ELF-1 (cell line): ENCODE measurements around the gene SAV1.

Experiments used
- DNase-seq: peaks from one replicate; pipeline ENCODE4 v3.0.0-alpha.2; 2016; ENCODE audit warnings: low read depth, low spot score

SAV1 gene

DNA sequence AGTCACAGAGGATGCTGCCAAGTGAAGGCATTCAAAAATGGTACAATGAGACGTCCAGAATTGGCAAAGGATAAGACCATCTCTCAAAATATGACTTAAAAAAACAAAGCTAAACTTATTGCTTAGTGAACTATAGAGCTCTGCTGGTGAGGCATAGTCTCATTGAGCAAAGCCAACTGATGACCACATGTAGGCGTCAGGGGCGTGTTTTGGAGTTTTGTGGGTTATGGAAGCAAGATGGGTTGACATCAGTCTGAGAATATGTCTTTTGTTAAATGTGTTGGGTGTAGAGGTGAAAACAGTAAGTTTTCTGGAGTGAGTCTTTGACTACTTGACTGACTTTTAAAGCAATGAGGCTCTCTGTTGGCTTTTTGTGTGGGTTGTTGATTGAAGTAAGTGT, 60.9 kb downstream of the SAV1 start:
- DNase-seq: no peak

GRCh38 chr14:50606468-50606867, 61.6 kb downstream of the SAV1 start:
- DNase-seq: no peak

DNA sequence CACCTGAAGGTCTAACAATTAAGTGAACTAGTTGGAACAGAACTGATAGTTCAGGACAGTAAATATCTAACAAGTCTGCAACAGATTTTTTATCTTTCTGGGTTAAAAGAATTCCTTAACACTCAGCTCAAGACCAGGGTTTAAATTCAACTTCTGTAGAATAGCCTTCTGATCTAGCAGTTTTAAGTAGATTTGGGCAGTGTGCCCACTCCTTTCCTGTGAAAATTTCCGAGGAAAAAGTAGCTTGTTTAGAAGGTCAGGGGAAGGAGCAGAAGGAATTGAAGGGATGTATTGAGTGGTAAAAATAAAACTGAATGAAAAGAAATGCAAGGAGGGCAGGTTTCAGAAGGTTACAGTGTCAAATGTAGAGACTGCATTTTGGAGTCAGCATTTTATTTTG, 62.3 kb downstream of the SAV1 start:
- no peak for DNase-seq

DNA sequence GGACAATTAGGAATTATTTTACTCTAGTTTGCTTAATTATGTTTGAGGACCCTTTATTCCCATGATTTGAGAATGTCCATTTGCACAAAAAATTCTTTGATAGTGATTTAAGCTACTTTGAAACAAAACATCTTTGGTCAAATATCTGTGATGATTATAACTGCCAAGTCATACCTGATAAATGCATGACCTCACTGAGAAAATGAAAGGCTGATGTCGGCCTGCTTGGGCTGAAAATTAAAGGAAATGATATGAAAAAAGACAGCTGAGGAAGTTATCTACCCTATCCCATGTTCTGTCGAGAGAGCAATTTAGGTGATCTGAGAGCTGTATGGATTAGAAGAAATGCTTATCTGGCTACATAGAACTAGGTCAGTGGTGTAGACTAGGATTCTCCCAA, 64.5 kb downstream of the SAV1 start:
- DNase-seq: no peak

DNA sequence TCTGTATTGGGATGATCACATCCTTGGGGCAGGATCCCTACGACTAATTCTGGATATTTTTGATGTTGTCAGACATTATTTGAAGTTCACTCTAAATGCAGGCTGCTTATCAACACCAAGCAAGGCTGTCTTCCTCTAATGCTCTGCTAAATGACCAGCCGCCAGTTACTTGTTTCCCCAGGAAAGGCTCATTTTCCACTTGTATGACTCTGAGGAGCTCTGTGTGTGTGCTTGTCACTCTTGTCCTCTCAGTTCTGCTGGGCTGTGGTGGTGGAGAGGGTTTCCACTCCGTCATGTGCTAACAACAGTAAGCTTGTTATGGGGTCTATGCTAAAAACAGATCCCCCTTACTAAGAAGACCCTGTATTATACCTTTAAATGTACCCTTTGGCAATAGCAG, 66.1 kb downstream of the SAV1 start:
- no peak for DNase-seq

- no peak for DNase-seq
Measured at GRCh38 chr14:50601394-50601793, 66.7 kb downstream of the SAV1 start.

GRCh38 chr14:50600849-50601248, 67.3 kb downstream of the SAV1 start:
- peak; percentile 27 for DNase-seq

GRCh38 chr14:50599700-50600444, 68.2 kb downstream of the SAV1 start:
- peak; percentile 39 for DNase-seq

DNA sequence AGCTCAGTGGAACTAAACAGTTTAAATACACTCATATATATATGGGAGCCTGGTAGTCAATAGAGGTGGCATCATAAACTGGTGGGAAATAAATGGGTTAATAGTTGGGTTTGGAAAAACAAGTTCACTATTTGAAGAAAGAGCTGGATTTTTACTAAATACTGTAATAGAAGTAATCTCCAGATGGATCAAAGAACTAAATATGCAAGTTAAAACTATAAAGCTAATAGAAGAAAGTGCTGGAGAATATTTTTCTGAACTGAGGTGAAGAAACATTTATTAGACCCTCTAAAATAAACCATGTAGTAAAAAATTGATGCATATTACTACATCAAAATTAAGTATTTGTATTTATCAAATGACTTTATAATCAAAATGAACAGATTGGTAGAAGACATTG, 69.3 kb downstream of the SAV1 start:
- no peak for DNase-seq

DNA sequence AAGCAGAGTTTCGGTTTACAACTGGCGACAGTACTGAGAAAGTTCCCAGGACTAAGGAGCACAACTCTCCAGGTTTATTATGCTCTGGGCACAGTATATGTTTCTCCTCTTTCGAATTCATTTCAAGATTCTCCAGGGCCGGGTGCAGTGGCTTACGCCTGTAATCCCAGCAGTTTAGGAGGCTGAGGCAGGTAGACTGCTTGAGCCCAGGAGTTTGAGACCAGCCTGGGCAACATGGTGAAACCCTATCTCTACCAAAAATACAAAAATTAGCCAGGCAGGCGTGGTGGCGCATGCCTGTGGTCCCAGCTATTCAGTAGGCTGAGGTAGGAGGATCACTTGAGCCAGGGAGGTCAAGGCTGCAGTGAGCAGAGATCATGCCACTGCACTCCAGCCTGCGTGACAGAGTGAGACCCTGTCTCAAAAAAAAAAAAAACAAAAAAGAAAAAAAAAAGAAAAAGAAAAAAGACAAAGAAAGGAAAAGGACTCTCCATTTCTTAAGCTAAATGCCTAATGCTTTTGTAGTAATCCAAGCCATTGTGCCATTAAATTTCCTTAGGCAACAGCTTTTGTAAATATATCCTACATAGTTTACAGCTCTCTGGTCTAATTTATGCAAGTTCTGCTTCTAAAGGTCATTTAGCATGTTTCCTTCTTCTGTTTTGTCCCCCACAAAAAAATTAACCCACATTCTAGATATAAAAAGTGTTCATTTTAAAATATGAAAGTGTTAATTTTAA, 73.4 kb downstream of the SAV1 start:
- peak; percentile 45 for DNase-seq

DNA sequence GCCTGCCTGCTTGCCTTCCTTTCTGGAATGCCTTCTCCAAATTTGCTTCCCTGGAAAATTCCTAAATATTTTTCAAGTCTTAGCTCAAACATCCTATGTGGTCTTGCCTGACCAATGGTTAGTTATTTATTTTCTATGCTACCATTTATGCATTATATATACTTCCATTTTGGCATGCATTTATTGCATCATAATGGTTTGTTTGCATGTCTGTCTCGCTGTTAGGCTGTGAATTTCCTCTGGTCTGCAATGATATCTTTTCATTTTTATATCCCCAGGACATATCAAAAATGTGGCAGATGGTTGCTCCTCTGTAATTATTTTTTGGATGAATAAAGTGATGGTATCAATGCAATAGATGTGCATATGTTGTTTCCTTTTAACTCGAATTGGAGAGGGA, 77.6 kb downstream of the SAV1 start:
- DNase-seq: no peak
